Thyroid gland (tissue), 4 donors: ENCODE results near the gene GRAMD1C. TPM values are rescaled to one million over a fixed set of nuclear protein-coding genes. Genes with fewer than 3 reads are reported as not detected.

Experiments
- DNase-seq, 2 donors: peaks; one replicate each; pipeline ENCODE4 v3.0.0-alpha.2; 2019
- H3K27ac ChIP-seq, 3 donors: fragments of 200-600 bp; sonication (generic); 1 replicate in 2 of 3; 2 replicates in 1 of 3; pipeline ENCODE4 v1.5.1; 2016 to 2019; ENCODE audit warnings: mild to moderate bottlenecking in 1 of 3, moderate library complexity in 1 of 3
- H3K27me3 ChIP-seq: fragments of 200-600 bp; sonication (generic); one replicate; pipeline ENCODE4 v1.5.1; 2019
- H3K36me3 ChIP-seq, 2 donors: fragments of 200-600 bp; sonication (generic); one replicate each; pipeline ENCODE4 v1.5.1; 2016 to 2019
- H3K4me1 ChIP-seq, 2 donors: fragments of 200-600 bp; sonication (generic); one replicate each; pipeline ENCODE4 v1.5.1; 2017 to 2019
- H3K4me3 ChIP-seq, 3 donors: fragments of 200-600 bp; sonication (generic); replicated peaks in 1 of 3; 1 replicate in 2 of 3; 2 replicates in 1 of 3; pipeline ENCODE4 v1.5.1; 2016; ENCODE audit warnings: mild to moderate bottlenecking in 1 of 3
- H3K9me3 ChIP-seq: fragments of 200-600 bp; sonication (generic); one replicate; pipeline ENCODE4 v1.5.1; 2017
- CTCF ChIP-seq, 6 experiments: fragments of 200-600 bp in 3 of 6; fragments of 450-650 bp in 3 of 6; sonication (generic) in 3 of 6; IDR thresholded peaks; one replicate each; pipeline ENCODE4 v1.5.1; 2016 to 2019; ENCODE audit warnings: antibody characterized with exemption in 6 of 6, mild to moderate bottlenecking in 2 of 6, inconsistent platforms in 1 of 6, moderate library complexity in 1 of 6
- POLR2A ChIP-seq, 2 donors: fragments of 450-650 bp; IDR thresholded peaks; one replicate each; pipeline ENCODE4 v1.6.1; 2017; ENCODE audit warnings: antibody characterized with exemption in 2 of 2, mild to moderate bottlenecking in 2 of 2, moderate library complexity in 1 of 2
- WGBS, 2 donors: methylation state at CpG; one replicate each; pipeline ENCODE4 v1.1.5; 2017; 5-methylcytosine and 5-hydroxymethylcytosine counted together
- intact Hi-C: fragments of 100-400 bp; cut with DNase I; formaldehyde crosslinking; loops from one replicate; pipeline ENCODE4 v1.15.1; 2023
- total RNA-seq, 4 donors: library from RNA; depleted of rRNA; stranded (reverse); fragments of >200 nt; gene quantifications; one replicate each; pipeline ENCODE4 v1.2.3, GENCODE V29; 2016

The GRAMD1C gene
- total RNA-seq, 4 donors from 2014 or later: 5.8 to 20.2 (median 9.1) TPM

DNA sequence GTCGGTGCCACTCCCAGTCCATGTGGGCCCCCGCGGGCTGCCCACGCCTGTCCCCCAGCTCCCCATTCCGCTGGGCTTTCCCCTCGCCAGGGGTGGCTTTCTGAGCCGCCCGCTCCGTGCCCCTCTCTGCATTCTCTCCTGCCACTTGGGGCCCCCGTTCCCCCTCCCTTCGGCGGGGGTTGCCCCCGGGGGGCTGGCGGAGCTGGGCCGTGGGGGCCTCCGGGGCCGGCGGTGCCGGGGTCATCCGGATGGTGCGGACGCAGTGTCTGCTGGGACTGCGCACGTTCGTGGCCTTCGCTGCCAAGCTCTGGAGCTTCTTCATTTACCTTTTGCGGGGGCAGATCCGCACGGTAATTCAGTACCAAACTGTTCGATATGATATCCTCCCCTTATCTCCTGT, 46.5 kb downstream of the GRAMD1C start:
- Histone ChIP-seq H3K36me3 (no peaks in the 10 kb centered on the region), H3K27me3 (no peaks in the 10 kb centered on the region), H3K27ac (no peak overlapping the region), H3K4me3 (no peak overlapping the region), H3K9me3 (no peaks in the 10 kb centered on the region), H3K4me1 (no peaks in the 10 kb centered on the region)
- 94 to 95% methylated on average over 19 to 30 of the region's 30 CpGs for WGBS, 2 donors
- DNase-seq: no peak
- TF ChIP-seq POLR2A (IDR thresholded peaks at IDR 0.05): no peak
- TF ChIP-seq CTCF (IDR thresholded peaks at IDR 0.05): no peak
- intact Hi-C loops: no loop called here

GRCh38 chr3:113890256-113890900, 51.8 kb downstream of the GRAMD1C start:
- Histone ChIP-seq H3K27ac (no peak overlapping the region), H3K36me3 (no peaks in the 10 kb centered on the region), H3K4me3 (no peak overlapping the region), H3K4me1 (no peaks in the 10 kb centered on the region), H3K27me3 (no peaks in the 10 kb centered on the region), H3K9me3 (no peaks in the 10 kb centered on the region)
- TF ChIP-seq POLR2A (IDR thresholded peaks at IDR 0.05) (no peak), CTCF (IDR thresholded peaks at IDR 0.05) (no peak)
- intact Hi-C loops: no loop called here
- no peak for DNase-seq
- 63 to 69% methylated on average over 6 to 8 of the region's 8 CpGs for WGBS, 2 donors

GRCh38 chr3:113894927-113895326, 56.3 kb downstream of the GRAMD1C start:
- intact Hi-C loops: no loop called here
- DNase-seq: no peak
- Histone ChIP-seq H3K4me3 (no peak overlapping the region), H3K36me3 (no peaks in the 10 kb centered on the region), H3K4me1 (no peaks in the 10 kb centered on the region), H3K27me3 (no peaks in the 10 kb centered on the region), H3K27ac (no peak overlapping the region), H3K9me3 (no peaks in the 10 kb centered on the region)
- TF ChIP-seq POLR2A (IDR thresholded peaks at IDR 0.05) (no peak), CTCF (IDR thresholded peaks at IDR 0.05) (no peak)
- 86 to 89% methylated on average over 4 of the region's 4 CpGs for WGBS, 2 donors

GRCh38 chr3:113895964-113896363, 57.4 kb downstream of the GRAMD1C start:
- TF ChIP-seq CTCF (IDR thresholded peaks at IDR 0.05): no peak
- no peak for TF ChIP-seq POLR2A (IDR thresholded peaks at IDR 0.05)
- no peak for DNase-seq
- Histone ChIP-seq H3K4me1 (no peaks in the 10 kb centered on the region), H3K36me3 (no peaks in the 10 kb centered on the region), H3K27ac (no peak overlapping the region), H3K4me3 (no peak overlapping the region), H3K27me3 (no peaks in the 10 kb centered on the region), H3K9me3 (no peaks in the 10 kb centered on the region)
- WGBS, 2 donors: 96 to 97% methylated on average over 3 of the region's 3 CpGs
- intact Hi-C loops: no loop called here

GRCh38 chr3:113896930-113897329, 58.3 kb downstream of the GRAMD1C start:
- Histone ChIP-seq H3K27ac (no peak overlapping the region), H3K27me3 (no peaks in the 10 kb centered on the region), H3K9me3 (no peaks in the 10 kb centered on the region), H3K36me3 (no peaks in the 10 kb centered on the region), H3K4me3 (peak overlapping the region in 1 of 3 donors; percentile 4), H3K4me1 (no peaks in the 10 kb centered on the region)
- TF ChIP-seq POLR2A (IDR thresholded peaks at IDR 0.05) (no peak), CTCF (IDR thresholded peaks at IDR 0.05) (no peak)
- WGBS, 2 donors: 70 to 73% methylated on average over 3 of the region's 3 CpGs
- intact Hi-C loops: no loop called here
- no peak for DNase-seq
